C4-2B (cell line): Measurements from ENCODE around the gene SGCA.

Experiments used
- H3K27ac ChIP-seq: fragments of 450-650 bp; 2 replicates; pipeline ENCODE4 v1.5.1; 2017
- ZFX ChIP-seq: fragments of 450-650 bp; IDR thresholded peaks from 2 replicates; pipeline ENCODE4 v1.6.1; 2017
- TF ChIP-seq, protein P1 (sequence below): fragments of 450-650 bp; conservative IDR thresholded peaks from 2 replicates; pipeline ENCODE4 v1.5.1; 2017; ENCODE audit warnings: mild to moderate bottlenecking

Gene SGCA

GRCh38 chr17:50196826-50197225 is 31.0 kb downstream of the SGCA start:
- H3K27ac ChIP-seq = no peak overlapping the region
- no peak for TF ChIP-seq ZFX
- TF ChIP-seq, protein P1, sequence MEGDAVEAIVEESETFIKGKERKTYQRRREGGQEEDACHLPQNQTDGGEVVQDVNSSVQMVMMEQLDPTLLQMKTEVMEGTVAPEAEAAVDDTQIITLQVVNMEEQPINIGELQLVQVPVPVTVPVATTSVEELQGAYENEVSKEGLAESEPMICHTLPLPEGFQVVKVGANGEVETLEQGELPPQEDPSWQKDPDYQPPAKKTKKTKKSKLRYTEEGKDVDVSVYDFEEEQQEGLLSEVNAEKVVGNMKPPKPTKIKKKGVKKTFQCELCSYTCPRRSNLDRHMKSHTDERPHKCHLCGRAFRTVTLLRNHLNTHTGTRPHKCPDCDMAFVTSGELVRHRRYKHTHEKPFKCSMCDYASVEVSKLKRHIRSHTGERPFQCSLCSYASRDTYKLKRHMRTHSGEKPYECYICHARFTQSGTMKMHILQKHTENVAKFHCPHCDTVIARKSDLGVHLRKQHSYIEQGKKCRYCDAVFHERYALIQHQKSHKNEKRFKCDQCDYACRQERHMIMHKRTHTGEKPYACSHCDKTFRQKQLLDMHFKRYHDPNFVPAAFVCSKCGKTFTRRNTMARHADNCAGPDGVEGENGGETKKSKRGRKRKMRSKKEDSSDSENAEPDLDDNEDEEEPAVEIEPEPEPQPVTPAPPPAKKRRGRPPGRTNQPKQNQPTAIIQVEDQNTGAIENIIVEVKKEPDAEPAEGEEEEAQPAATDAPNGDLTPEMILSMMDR = no peak

- no peak overlapping the region for H3K27ac ChIP-seq
These were observed 32.3 kb downstream of the SGCA start for GRCh38 chr17:50198026-50198669.

DNA sequence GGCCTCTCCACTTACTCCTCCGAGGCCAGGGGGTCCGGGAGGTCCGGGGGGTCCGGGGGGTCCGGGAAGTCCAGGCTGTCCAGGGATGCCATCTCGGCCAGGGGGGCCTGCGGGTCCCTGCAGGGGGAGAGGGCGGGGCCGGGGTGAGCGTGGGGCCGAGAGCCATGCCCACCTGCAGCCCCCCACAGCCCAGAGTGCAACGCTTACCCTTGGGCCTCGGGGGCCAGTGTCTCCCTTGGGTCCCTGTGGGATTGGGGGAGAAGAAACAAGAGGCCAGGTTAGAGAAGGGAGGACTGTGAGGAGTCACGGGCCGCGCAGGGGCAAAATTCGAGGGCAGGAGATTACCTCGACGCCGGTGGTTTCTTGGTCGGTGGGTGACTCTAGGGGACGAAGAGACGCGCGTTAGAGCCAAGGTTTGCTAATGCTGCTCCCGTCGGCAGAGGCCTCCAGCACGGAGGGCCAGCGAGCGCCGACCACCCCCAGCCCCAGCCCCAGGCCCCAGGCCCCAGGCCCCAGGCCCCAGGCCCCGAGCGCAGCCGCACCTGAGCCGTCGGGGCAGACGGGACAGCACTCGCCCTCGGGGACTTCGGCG is 33.5 kb downstream of the SGCA start:
- H3K27ac ChIP-seq = peak overlapping the region; percentile 62

More at GRCh38 chr17:50198026-50198669, 32.3 kb downstream of the SGCA start:
- TF ChIP-seq, protein P1 = peak; percentile 78
- TF ChIP-seq ZFX = no peak

DNA sequence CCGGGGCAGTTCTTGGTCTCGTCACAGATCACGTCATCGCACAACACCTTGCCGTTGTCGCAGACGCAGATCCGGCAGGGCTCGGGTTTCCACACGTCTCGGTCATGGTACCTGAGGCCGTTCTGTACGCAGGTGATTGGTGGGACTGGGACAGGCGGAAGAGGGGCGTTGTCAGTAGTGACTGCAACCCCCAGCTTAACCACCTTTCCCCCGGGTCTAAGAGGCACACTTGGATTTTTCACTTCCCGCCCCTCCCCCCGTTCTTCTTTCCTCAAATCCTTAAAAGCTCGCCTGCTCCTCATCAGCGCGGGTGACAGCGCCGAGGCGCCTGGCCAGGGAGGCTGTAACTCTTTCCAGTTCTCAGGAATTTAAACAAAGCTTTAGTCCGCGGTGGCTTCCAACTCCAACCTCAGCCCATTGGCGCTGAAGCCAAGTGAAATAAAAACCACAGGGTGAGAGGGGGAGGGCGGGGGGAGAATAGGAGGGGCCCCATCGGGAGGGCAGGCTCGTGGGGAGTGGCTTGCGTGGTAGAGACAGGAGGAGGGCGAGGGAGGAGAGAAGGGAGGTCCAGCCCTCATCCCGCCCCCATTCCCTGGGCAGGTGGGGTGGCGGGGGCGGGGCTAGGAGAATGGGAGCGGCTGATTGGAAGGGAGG is 34.1 kb downstream of the SGCA start:
- peak overlapping the region; percentile 62 for H3K27ac ChIP-seq
- TF ChIP-seq ZFX = no peak
- TF ChIP-seq, protein P1 = 0 out of 2 replicates have a peak, but pooled peaks have one; percentile 31

More for the DNA sequence above, 33.5 kb downstream of the SGCA start:
- TF ChIP-seq, protein P1 = no peak
- TF ChIP-seq ZFX = no peak

- peak overlapping the region; percentile 62 for H3K27ac ChIP-seq
- no peak for TF ChIP-seq ZFX
- TF ChIP-seq, protein P1 = peak; percentile 100
These were observed 34.9 kb downstream of the SGCA start for GRCh38 chr17:50200457-50201275.

GRCh38 chr17:50201276-50201854 is 35.6 kb downstream of the SGCA start, which contains the start of gene COL1A1:
TSS of gene COL1A1 (minus strand) at chr17:50201631. CDS start at chr17:50201513, 118 bp downstream.
- TF ChIP-seq, protein P1 = no peak
- no peak for TF ChIP-seq ZFX
- H3K27ac ChIP-seq = peak within 1 kb of the TSS; percentile 62; the same call in 1 of the 2 replicates
